ENCODE measurements around the gene MAL. TPM values are rescaled to one million over a fixed set of nuclear protein-coding genes. Genes with fewer than 3 reads are reported as not detected.

MAL gene
- total RNA-seq, 4 donors from 2014 or later = 6.5 to 29.4 (median 11.8) TPM

DNA sequence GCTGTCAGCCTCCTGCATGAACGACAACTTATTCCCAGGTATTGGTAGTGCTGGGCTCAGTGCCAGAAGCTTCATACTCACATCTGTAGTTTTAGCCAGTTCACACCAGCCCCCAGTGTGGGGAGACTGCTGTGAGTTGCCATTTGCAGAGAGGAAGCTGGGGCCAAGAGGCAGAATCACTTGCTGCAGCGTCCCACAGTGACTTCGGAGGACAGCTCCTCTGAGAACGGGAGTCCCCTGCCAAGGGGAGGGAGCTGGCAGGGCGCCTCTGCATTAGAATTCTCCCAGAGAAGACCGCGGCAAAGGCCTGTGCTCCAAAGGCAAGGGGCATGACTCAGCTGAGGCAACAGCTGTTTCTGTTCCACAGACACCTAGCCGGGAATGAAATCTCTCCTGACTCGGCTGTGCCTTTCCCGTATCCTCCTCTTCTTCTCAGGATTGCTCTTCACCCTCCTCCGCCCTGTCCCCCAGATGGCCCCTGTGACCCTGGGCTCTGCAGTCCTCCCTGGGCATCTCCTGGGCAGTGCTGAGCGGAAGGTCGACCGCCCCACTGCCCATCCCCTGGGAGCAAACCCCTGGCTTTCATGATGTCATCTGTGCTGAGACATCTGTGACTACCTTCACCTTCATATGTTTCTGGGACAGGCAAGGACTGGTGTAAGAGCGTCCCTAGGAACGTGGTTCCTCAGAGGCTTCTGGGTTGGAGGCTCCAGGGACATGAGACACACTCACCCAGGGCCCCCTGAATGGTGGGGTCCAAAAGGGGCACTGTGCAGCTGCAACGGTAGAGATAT, 18.0 kb downstream of the MAL start:
- H3K27ac ChIP-seq = peak overlapping the region; percentile 24
- H3K4me3 ChIP-seq = no peak overlapping the region
- no peaks in the 10 kb centered on the region for H3K9me3 ChIP-seq
- H3K4me1 ChIP-seq = peaks cover 12% of the 10 kb centered on the region
- H3K27me3 ChIP-seq = peaks cover 8% of the 10 kb centered on the region
- DNase-seq (ENCODE audit: low spot score in 2 of 2) = no peak
- TF ChIP-seq, protein P1, sequence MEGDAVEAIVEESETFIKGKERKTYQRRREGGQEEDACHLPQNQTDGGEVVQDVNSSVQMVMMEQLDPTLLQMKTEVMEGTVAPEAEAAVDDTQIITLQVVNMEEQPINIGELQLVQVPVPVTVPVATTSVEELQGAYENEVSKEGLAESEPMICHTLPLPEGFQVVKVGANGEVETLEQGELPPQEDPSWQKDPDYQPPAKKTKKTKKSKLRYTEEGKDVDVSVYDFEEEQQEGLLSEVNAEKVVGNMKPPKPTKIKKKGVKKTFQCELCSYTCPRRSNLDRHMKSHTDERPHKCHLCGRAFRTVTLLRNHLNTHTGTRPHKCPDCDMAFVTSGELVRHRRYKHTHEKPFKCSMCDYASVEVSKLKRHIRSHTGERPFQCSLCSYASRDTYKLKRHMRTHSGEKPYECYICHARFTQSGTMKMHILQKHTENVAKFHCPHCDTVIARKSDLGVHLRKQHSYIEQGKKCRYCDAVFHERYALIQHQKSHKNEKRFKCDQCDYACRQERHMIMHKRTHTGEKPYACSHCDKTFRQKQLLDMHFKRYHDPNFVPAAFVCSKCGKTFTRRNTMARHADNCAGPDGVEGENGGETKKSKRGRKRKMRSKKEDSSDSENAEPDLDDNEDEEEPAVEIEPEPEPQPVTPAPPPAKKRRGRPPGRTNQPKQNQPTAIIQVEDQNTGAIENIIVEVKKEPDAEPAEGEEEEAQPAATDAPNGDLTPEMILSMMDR (IDR thresholded peaks at IDR 0.05) = no peak
- TF ChIP-seq POLR2A (IDR thresholded peaks at IDR 0.05) (no peak), POLR2AphosphoS5 (IDR thresholded peaks at IDR 0.05) (no peak), EP300 (IDR thresholded peaks at IDR 0.05) (no peak)
- 28% methylated on average over 12 of the region's 17 CpGs for WGBS
- no peaks in the 10 kb centered on the region for H3K36me3 ChIP-seq

DNA sequence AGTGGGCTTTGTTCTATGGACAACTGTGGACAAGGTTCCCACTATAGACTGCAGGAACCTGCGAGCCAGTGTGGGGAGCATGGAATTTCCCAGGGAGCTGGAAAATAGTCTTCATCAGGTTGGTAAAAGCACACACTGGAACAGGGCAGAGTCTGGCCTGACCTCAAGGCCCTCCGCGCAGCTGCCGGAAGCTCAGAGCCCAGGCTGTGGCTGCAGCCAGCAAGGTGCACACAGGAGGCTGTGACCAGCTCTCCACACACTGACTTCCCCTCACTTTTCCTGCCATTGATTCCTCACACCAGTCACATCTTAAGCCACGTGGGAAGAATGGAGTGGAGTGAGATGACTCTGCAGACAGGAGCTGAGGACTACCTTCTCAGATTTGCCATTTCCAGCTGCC, 19.1 kb downstream of the MAL start:
- Histone ChIP-seq H3K4me1 (peaks cover 12% of the 10 kb centered on the region), H3K9me3 (no peaks in the 10 kb centered on the region)
- 80% methylated on average over 5 of the region's 5 CpGs for WGBS

DNA sequence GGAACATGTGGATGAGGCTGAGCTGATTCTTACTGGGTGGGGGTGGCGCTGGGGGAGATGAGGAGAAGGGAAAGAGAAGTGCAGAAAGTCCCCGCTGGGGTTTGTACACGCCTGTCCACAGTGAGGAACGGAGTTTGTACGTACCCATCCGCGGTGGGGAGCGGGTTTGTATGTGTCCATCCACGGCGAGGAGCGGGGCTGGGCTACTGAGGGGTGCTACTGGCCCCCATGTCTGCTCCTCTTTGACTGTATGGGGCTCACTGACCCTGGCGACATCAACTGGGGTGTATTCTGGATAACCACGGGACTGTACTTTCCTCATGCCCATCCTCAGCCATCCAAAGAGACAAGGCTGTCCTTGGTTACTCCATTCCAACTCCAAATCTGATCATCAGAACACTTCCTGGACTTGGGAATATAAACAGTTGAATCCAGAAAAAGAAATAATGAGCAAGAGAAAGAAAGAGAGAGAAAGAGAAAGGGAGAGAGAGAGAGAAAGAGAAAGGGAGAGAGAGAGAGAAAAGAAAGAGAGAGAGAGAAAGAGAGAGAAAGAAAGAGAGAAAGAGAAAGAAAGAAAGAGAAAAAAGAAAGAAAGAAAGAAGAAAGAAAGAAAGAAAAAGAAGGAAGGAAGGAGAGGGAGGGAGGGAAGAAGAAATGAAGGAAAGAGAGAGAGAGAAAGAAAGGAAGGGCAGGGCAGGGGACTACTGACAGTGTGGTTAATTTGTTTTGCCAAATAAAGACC, 21.0 kb downstream of the MAL start:
- peaks cover 10% of the 10 kb centered on the region for H3K27me3 ChIP-seq
- no peak for DNase-seq (ENCODE audit: low spot score in 2 of 2)
- TF ChIP-seq EP300 (IDR thresholded peaks at IDR 0.05) (no peak), POLR2A (IDR thresholded peaks at IDR 0.05) (no peak), POLR2AphosphoS5 (IDR thresholded peaks at IDR 0.05) (no peak)
- TF ChIP-seq, protein P1 (IDR thresholded peaks at IDR 0.05) = no peak
- no peaks in the 10 kb centered on the region for H3K36me3 ChIP-seq
- H3K4me1 ChIP-seq = peaks cover 12% of the 10 kb centered on the region
- H3K27ac ChIP-seq = no peak overlapping the region
- WGBS = 89% methylated on average over 13 of the region's 13 CpGs
- no peaks in the 10 kb centered on the region for H3K9me3 ChIP-seq
- H3K4me3 ChIP-seq = no peak overlapping the region

More for the DNA sequence above, 19.1 kb downstream of the MAL start:
- H3K27ac ChIP-seq = no peak overlapping the region
- peaks cover 10% of the 10 kb centered on the region for H3K27me3 ChIP-seq
- DNase-seq (ENCODE audit: low spot score in 2 of 2) = no peak
- no peak overlapping the region for H3K4me3 ChIP-seq
- TF ChIP-seq POLR2A (IDR thresholded peaks at IDR 0.05) (no peak), EP300 (IDR thresholded peaks at IDR 0.05) (no peak), POLR2AphosphoS5 (IDR thresholded peaks at IDR 0.05) (no peak)
- TF ChIP-seq, protein P1 (IDR thresholded peaks at IDR 0.05) = no peak
- no peaks in the 10 kb centered on the region for H3K36me3 ChIP-seq

DNA sequence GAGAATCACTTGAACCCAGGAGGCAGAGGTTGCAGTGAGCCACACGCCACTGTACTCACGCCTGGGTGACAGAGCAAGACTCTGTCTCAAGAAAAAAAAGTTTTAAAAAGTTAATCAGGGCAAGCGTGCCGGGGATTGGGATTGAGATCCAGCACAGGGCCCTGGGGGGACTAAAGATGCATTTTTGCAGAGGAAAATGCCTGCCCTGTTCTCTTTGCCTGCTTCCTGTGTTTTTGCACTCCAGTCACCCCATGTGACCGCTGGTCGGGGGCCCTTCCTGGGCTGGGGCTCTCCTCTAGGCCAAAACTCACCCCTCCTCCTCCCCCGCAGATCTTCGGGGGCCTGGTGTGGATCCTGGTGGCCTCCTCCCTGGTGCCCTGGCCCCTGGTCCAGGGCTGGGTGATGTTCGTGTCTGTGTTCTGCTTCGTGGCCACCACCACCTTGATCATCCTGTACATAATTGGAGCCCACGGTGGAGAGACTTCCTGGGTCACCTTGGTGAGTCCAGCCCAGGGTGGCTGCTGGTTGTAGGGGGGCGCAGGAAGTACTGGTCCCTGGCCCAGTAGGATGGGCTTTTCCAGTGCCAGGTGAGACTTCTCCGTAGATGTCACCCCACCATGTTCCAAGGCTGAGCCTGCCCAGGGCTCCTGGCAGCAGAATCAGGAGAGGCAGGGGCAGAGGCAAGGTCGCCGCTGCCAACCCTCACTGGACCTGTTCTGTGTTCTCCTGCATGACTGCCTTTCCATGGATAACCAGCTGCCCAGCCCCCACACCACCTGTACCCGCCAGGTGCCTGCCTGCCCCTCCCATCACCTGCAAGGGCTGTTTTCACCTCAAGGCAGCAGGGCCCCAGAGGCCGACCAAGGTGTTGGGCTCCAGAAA, 22.4 kb downstream of the MAL start:
- no peak overlapping the region for H3K27ac ChIP-seq
- DNase-seq (ENCODE audit: low spot score in 2 of 2) = no peak

More for the DNA sequence above, 22.4 kb downstream of the MAL start:
- Histone ChIP-seq H3K9me3 (no peaks in the 10 kb centered on the region), H3K4me3 (no peak overlapping the region), H3K4me1 (peaks cover 10% of the 10 kb centered on the region), H3K36me3 (no peaks in the 10 kb centered on the region), H3K27me3 (peaks cover 23% of the 10 kb centered on the region)
- WGBS = 72% methylated on average over 12 of the region's 17 CpGs
- TF ChIP-seq POLR2A (IDR thresholded peaks at IDR 0.05) (no peak), POLR2AphosphoS5 (IDR thresholded peaks at IDR 0.05) (no peak), EP300 (IDR thresholded peaks at IDR 0.05) (no peak)
- TF ChIP-seq, protein P1 (IDR thresholded peaks at IDR 0.05) = no peak

Data from suprapubic skin (tissue), 4 donors.